Naive thymus-derived CD4-positive, alpha-beta T cell (primary cell): ENCODE data around the gene DNASE2. TPM values are rescaled to one million over a fixed set of nuclear protein-coding genes. Genes with fewer than 3 reads are reported as not detected.

Source experiments
- ATAC-seq: fragments of 150-1000 bp; cut with Tn5 transposase; 2 replicates; pipeline ENCODE4 v1.10.0; 2021; ENCODE audit warnings: mild to moderate bottlenecking, moderate library complexity
- CTCF ChIA-PET: fragments of 350-600 bp; sonication (Branson Sonifier 250); formaldehyde crosslinking; loops from one replicate; lab custom pipeline; 2021; ENCODE audit warnings: antibody characterized with exemption; lab: Charles Lee
- POLR2A ChIA-PET: fragments of 350-600 bp; sonication (Branson Sonifier 250); formaldehyde crosslinking; loops from one replicate; lab custom pipeline; 2021; ENCODE audit warnings: antibody characterized with exemption, inconsistent platforms; lab: Charles Lee
- DNase-seq, 9 donors: peaks; one replicate each; pipeline versions ENCODE4 v3.0.0 to v3.0.0-alpha.2; 2020 to 2022; ENCODE audit warnings: mixed read lengths in 1 of 9
- H3K27ac ChIP-seq: one replicate; pipeline ENCODE4 v1.7.0; 2013; ENCODE audit warnings: mild to moderate bottlenecking, low read depth, low read length, moderate library complexity
- H3K27me3 ChIP-seq, 2 donors: one replicate each; pipeline ENCODE4 v1.7.0; 2013; ENCODE audit warnings: low read length in 2 of 2, mild to moderate bottlenecking in 2 of 2, moderate library complexity in 2 of 2; ENCODE audit not compliant: control insufficient read depth in 2 of 2, insufficient read depth in 2 of 2
- H3K36me3 ChIP-seq, 3 experiments: 1 replicate in 2 of 3; 2 replicates in 1 of 3; pipeline ENCODE4 v1.7.0; 2013; ENCODE audit warnings: low read length in 3 of 3, mild to moderate bottlenecking in 3 of 3, moderate library complexity in 1 of 3; ENCODE audit not compliant: insufficient read depth in 3 of 3, control insufficient read depth in 2 of 3
- H3K4me1 ChIP-seq, 2 donors: one replicate each; pipeline ENCODE4 v1.7.0; 2013; ENCODE audit warnings: low read length in 2 of 2, mild to moderate bottlenecking in 2 of 2, moderate library complexity in 1 of 2; ENCODE audit not compliant: control insufficient read depth in 2 of 2, insufficient read depth in 2 of 2
- H3K4me3 ChIP-seq: 2 replicates; pipeline ENCODE4 v1.7.0; 2013; ENCODE audit warnings: mild to moderate bottlenecking, low read length
- H3K9me3 ChIP-seq, 3 experiments: 1 replicate in 2 of 3; 2 replicates in 1 of 3; pipeline ENCODE4 v1.7.0; 2013; ENCODE audit warnings: low read length in 3 of 3; ENCODE audit not compliant: control insufficient read depth in 2 of 3
- H3K27ac Mint-ChIP-seq, 9 donors: one replicate each; pipeline ENCODE4 v1.8.0; 2020 to 2022; ENCODE audit warnings: mixed read lengths in 9 of 9, mild to moderate bottlenecking in 8 of 9, moderate library complexity in 5 of 9, inconsistent platforms in 2 of 9
- H3K27me3 Mint-ChIP-seq, 5 donors: one replicate each; pipeline ENCODE4 v1.8.0; 2021 to 2022; ENCODE audit warnings: mixed read lengths in 5 of 5, mild to moderate bottlenecking in 1 of 5
- H3K36me3 Mint-ChIP-seq, 5 donors: one replicate each; pipeline ENCODE4 v1.8.0; 2020 to 2022; ENCODE audit warnings: mixed read lengths in 5 of 5, mild to moderate bottlenecking in 3 of 5, inconsistent platforms in 1 of 5
- H3K4me1 Mint-ChIP-seq, 7 donors: one replicate each; pipeline ENCODE4 v1.8.0; 2020 to 2022; ENCODE audit warnings: mixed read lengths in 7 of 7, mild to moderate bottlenecking in 3 of 7, inconsistent platforms in 1 of 7
- H3K4me3 Mint-ChIP-seq, 10 donors: one replicate each; pipeline ENCODE4 v1.8.0; 2020 to 2022; ENCODE audit warnings: mild to moderate bottlenecking in 10 of 10, mixed read lengths in 10 of 10, moderate library complexity in 6 of 10, inconsistent platforms in 2 of 10
- H3K9me3 Mint-ChIP-seq, 11 donors: one replicate each; pipeline ENCODE4 v1.8.0; 2020 to 2022; ENCODE audit warnings: mixed read lengths in 11 of 11, mild to moderate bottlenecking in 4 of 11, inconsistent platforms in 1 of 11, moderate library complexity in 1 of 11
- intact Hi-C, 2 donors: fragments of 100-400 bp; cut with micrococcal nuclease; formaldehyde crosslinking; loops; one replicate each; pipeline ENCODE4 v1.15.1; 2023
- polyA plus RNA-seq, 2 donors: library from polyadenylated mRNA; unstranded; fragments of 300-500 nt; fragmentation: Illumina TruSeq; gene quantifications; one replicate each; pipeline ENCODE4 v1.2.3, GENCODE V29; 2021
- total RNA-seq, 6 experiments: library from RNA in 5 of 6; stranded (reverse) in 5 of 6; gene quantifications; 1 replicate in 5 of 6; 2 replicates in 1 of 6; pipeline ENCODE4 v1.2.3 and lab custom pipeline; 2021 to 2026

DNASE2 gene
- total and polyA plus RNA-seq, 7 experiments from 2014 or later: 14.2 to 52.9 (median 28.4) TPM

- Histone ChIP-seq H3K4me1 (peaks cover 0 to 4% of the 10 kb centered on the region in 2 donors), H3K27ac (no peak overlapping the region), H3K4me3 (no peak overlapping the region), H3K36me3 (no peaks in the 10 kb centered on the region), H3K27me3 (no peaks in the 10 kb centered on the region), H3K9me3 (no peaks in the 10 kb centered on the region)
- DNase-seq (no peak), ATAC-seq (no peak)
- ChIA-PET POLR2A (interaction anchor here (1.9 kb wide), 1 partner anchor 28 kb away, joined by 4 read pairs; no protein-coding TSS in a partner anchor), CTCF (interaction anchor here (0.6 to 1.2 kb wide), 2 partner anchors 95 to 364 kb away, joined by 3 to 4 read pairs; no protein-coding TSS in a partner anchor)
- Mint-ChIP-seq H3K27ac (peak overlapping the region in 1 of 9 donors; percentile 62), H3K36me3 (no peaks in the 10 kb centered on the region), H3K9me3 (peaks cover 0 to 1% (median 0%) of the 10 kb centered on the region in 11 donors), H3K4me1 (peaks cover 6 to 16% (median 9%) of the 10 kb centered on the region in 7 donors), H3K27me3 (peaks cover 0 to 6% (median 0%) of the 10 kb centered on the region in 5 donors), H3K4me3 (peak overlapping the region in 2 of 10 donors; percentile 19 to 56)
- intact Hi-C loops: no loop called here
Observed at GRCh38 chr19:12864721-12865715, 16.2 kb downstream of the DNASE2 start.

- ATAC-seq (no peak), DNase-seq (no peak)
- Mint-ChIP-seq H3K36me3 (no peaks in the 10 kb centered on the region), H3K4me3 (no peak overlapping the region), H3K27me3 (peaks cover 0 to 9% (median 0%) of the 10 kb centered on the region in 5 donors), H3K9me3 (peaks cover 0 to 3% (median 0%) of the 10 kb centered on the region in 11 donors), H3K27ac (peak overlapping the region in 1 of 9 donors; percentile 62), H3K4me1 (peaks cover 6 to 16% (median 9%) of the 10 kb centered on the region in 7 donors)
- ChIA-PET POLR2A (interaction anchor here (0.6 to 1.9 kb wide), 4 partner anchors 11 to 101 kb away, joined by 3 to 4 read pairs (median 3); no protein-coding TSS in a partner anchor), CTCF (interaction anchor here (0.9 to 1.2 kb wide), 2 partner anchors 11 to 94 kb away, joined by 3 to 4 read pairs; no protein-coding TSS in a partner anchor)
- Histone ChIP-seq H3K4me1 (peaks cover 0 to 4% of the 10 kb centered on the region in 2 donors), H3K27me3 (no peaks in the 10 kb centered on the region), H3K4me3 (no peak overlapping the region), H3K36me3 (no peaks in the 10 kb centered on the region), H3K9me3 (no peaks in the 10 kb centered on the region), H3K27ac (no peak overlapping the region)
- intact Hi-C loops: no loop called here
Observed at GRCh38 chr19:12864143-12864542, 17.1 kb downstream of the DNASE2 start.

- DNase-seq (no peak), ATAC-seq (no peak)
- H3K36me3 ChIP-seq: no peaks in the 10 kb centered on the region
- ChIA-PET POLR2A (no interaction called here), CTCF (no interaction called here)
- Mint-ChIP-seq H3K4me3 (no peak overlapping the region), H3K9me3 (peaks cover 0 to 25% (median 5%) of the 10 kb centered on the region in 11 donors), H3K4me1 (no peaks in the 10 kb centered on the region), H3K27me3 (peaks cover 0 to 9% (median 0%) of the 10 kb centered on the region in 5 donors), H3K27ac (no peak overlapping the region), H3K36me3 (no peaks in the 10 kb centered on the region)
- no peaks in the 10 kb centered on the region for H3K27me3 ChIP-seq
- intact Hi-C loops: no loop called here
- H3K9me3 ChIP-seq: no peaks in the 10 kb centered on the region
- no peak overlapping the region for H3K4me3 ChIP-seq
- no peak overlapping the region for H3K27ac ChIP-seq
- no peaks in the 10 kb centered on the region for H3K4me1 ChIP-seq
Observed at GRCh38 chr19:12859546-12859945, 21.7 kb downstream of the DNASE2 start.

DNA sequence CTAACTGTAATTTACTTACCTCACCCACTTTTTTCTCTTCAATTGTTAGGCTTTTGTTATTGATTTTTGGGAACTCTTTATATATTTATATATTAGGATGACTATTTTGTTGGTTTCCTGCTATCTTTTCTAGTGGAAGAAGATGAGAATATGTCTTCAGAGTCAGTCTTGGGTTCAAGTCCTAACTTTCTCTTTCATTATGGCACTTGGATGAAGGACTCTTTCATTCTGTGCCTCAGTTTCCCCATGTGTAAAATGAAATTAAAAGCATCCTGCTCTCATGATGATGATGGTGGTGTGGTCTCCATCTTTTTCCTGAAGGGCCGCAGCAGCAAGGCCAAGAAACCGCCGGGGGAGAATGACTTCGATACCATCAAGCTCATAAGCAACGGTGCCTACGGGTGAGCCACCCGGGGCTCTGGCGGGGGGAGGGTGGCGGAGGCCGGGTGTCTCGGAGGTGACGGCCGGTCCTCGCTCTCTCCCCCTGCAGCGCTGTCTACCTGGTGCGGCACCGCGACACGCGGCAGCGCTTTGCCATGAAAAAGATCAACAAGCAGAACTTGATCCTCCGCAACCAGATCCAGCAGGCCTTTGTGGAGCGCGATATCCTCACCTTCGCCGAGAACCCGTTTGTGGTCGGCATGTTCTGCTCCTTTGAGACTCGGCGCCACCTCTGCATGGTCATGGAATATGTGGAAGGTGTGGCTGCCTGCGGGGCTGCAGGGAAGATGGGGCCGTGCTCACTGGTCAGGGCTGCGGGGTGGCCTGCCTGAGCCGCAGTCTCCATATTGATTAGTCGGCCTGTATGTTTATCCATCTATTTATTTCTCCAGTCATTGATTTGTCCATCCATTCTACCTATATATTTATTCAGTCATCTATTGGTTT is 23.0 kb downstream of the DNASE2 start:
- Histone ChIP-seq H3K27ac (no peak overlapping the region), H3K4me1 (no peaks in the 10 kb centered on the region), H3K4me3 (no peak overlapping the region), H3K9me3 (no peaks in the 10 kb centered on the region), H3K27me3 (no peaks in the 10 kb centered on the region), H3K36me3 (no peaks in the 10 kb centered on the region)
- Mint-ChIP-seq H3K9me3 (peaks cover 0 to 25% (median 5%) of the 10 kb centered on the region in 11 donors), H3K27ac (no peak overlapping the region), H3K4me1 (no peaks in the 10 kb centered on the region), H3K27me3 (peaks cover 0 to 6% (median 0%) of the 10 kb centered on the region in 5 donors), H3K4me3 (no peak overlapping the region), H3K36me3 (no peaks in the 10 kb centered on the region)
- intact Hi-C loops: no loop called here
- ChIA-PET POLR2A (no interaction called here), CTCF (no interaction called here)
- DNase-seq (no peak), ATAC-seq (no peak)

DNA sequence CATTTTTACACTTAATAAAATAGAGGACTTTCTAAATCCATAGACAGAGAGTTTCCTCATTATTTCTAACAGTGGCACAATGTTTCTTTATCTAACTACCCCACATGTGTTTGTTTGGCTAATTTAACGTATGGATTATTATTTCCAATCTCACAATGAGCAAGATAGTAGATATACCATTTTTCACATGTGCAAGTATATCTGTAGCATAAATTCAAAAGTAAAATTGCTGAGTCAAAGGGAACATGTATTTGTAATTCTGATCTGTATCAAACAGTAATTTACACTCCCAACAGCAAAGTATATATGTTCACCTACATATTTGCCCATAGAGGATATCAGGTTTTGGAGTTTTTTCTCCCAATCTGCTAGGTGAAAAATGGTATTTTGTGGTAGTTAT is 24.6 kb downstream of the DNASE2 start:
- Histone ChIP-seq H3K4me1 (no peaks in the 10 kb centered on the region), H3K27ac (no peak overlapping the region), H3K36me3 (no peaks in the 10 kb centered on the region), H3K9me3 (no peaks in the 10 kb centered on the region), H3K4me3 (no peak overlapping the region), H3K27me3 (no peaks in the 10 kb centered on the region)
- Mint-ChIP-seq H3K27me3 (peaks cover 0 to 4% (median 0%) of the 10 kb centered on the region in 5 donors), H3K36me3 (no peaks in the 10 kb centered on the region), H3K4me1 (no peaks in the 10 kb centered on the region), H3K27ac (no peak overlapping the region), H3K9me3 (peaks cover 0 to 25% (median 5%) of the 10 kb centered on the region in 11 donors), H3K4me3 (no peak overlapping the region)
- ATAC-seq (no peak), DNase-seq (no peak)
- ChIA-PET CTCF (interaction anchor here (0.7 kb wide), 1 partner anchor 328 kb away, joined by 3 read pairs; no protein-coding TSS in a partner anchor), POLR2A (no interaction called here)
- intact Hi-C loops: no loop called here
